Measurements from ENCODE around the gene ACOT8.

ACOT8 gene

DNA sequence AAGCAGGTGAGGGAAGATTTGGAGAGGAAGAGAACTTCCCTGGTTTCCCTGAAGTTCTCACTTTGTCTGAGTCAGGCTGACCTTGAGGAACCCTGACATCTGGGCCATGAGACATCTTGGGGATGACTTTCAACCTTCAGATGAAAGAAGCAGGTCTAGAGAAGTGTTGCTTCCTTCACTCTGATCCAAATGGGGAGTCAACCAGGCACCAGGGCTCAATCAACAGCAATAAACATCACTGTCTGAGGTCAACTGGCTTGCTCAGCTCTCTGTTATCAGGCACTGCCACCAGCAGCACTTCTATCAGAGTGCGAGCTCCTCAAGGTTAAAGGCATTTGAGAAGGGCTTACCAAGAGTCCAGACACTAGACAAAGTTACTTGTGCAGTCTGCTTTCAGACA lies 6.3 kb downstream of the ACOT8 start:
- Histone ChIP-seq H3K4me1 (ENCODE audit: control insufficient read depth, insufficient read depth, low read length) (peaks cover 4% of the 10 kb centered on the region; the same call in 1 of the 2 replicates), H3K4me3 (ENCODE audit: low read length) (no peak overlapping the region), H3K27ac (ENCODE audit: low read length) (no peak overlapping the region), H3K36me3 (ENCODE audit: control insufficient read depth, insufficient read depth, low read length) (peaks cover 5% of the 10 kb centered on the region), H3K9me3 (ENCODE audit: control insufficient read depth, insufficient read depth, low read length) (no peaks in the 10 kb centered on the region), H3K27me3 (ENCODE audit: control insufficient read depth, insufficient read depth, low read length) (no peaks in the 10 kb centered on the region)
- no peak for DNase-seq (ENCODE audit: low read depth, low spot score)
- no CpG with 5 or more reads among the region's 1 CpG for WGBS (ENCODE audit: insufficient coverage, insufficient read length)

DNA sequence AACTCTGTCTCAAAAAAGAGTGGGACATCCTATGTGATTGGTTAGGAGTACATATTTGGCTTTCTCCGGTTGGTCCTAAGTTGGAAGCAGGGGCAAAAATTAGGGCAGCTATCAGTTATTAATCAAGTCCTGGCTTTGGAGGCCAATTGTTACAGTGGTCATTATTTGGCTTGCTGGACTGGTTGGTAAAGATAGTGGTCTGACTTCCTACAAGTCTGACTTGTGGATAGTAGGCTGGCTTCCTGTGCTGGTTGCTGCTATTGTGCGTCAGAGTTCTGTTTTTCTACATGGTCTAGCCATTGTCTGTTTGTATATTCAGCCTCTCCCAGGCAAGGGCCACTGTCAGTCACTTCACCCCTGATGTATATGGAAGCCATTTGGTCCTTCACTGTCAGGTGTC lies 7.0 kb downstream of the ACOT8 start:
- Histone ChIP-seq H3K36me3 (ENCODE audit: control insufficient read depth, insufficient read depth, low read length) (peaks cover 5% of the 10 kb centered on the region), H3K9me3 (ENCODE audit: control insufficient read depth, insufficient read depth, low read length) (no peaks in the 10 kb centered on the region), H3K4me1 (ENCODE audit: control insufficient read depth, insufficient read depth, low read length) (peaks cover 4% of the 10 kb centered on the region; the same call in 1 of the 2 replicates), H3K27me3 (ENCODE audit: control insufficient read depth, insufficient read depth, low read length) (no peaks in the 10 kb centered on the region), H3K27ac (ENCODE audit: low read length) (no peak overlapping the region), H3K4me3 (ENCODE audit: low read length) (no peak overlapping the region)
- DNase-seq (ENCODE audit: low read depth, low spot score), result no peak
- WGBS (ENCODE audit: insufficient coverage, insufficient read length), result no CpG with 5 or more reads among the region's 2 CpGs

DNA sequence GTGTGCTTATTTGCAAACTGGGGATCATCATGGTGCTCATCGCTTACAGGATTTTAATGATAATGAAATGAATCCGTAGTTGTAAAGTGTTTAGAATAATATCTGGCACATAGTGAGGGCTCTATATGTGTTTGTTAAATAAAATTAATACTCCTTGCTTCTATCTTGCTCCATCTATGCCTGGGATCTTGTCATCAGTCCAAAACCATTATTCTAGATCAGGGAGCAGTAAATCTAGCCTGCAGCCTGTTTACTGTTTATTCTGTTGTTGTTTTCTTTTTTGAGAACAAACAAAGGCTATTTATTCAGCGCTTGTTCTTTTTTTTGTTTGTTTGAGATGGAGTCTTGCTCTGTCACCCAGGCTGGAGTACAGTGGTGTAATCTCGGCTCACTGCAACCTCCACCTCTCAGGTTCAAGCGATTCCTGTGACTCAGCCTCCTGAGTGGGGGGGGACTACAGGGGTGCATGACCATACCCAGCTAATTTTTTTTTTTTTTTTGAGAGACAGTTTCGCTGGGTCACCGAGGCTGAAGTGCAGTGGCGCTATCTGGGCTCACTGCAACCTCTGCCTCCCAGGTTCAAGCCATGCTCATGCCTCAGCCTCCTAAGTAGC lies 8.1 kb downstream of the ACOT8 start:
- Histone ChIP-seq H3K9me3 (ENCODE audit: control insufficient read depth, insufficient read depth, low read length) (no peaks in the 10 kb centered on the region), H3K4me3 (ENCODE audit: low read length) (no peak overlapping the region), H3K36me3 (ENCODE audit: control insufficient read depth, insufficient read depth, low read length) (peaks cover 8% of the 10 kb centered on the region), H3K27ac (ENCODE audit: low read length) (no peak overlapping the region), H3K4me1 (ENCODE audit: control insufficient read depth, insufficient read depth, low read length) (0 out of 2 replicates have a peak, but pooled peaks cover 1% of the 10 kb centered on the region), H3K27me3 (ENCODE audit: control insufficient read depth, insufficient read depth, low read length) (no peaks in the 10 kb centered on the region)
- no CpG with 5 or more reads among the region's 8 CpGs for WGBS (ENCODE audit: insufficient coverage, insufficient read length)
- DNase-seq (ENCODE audit: low read depth, low spot score), result no peak

DNA sequence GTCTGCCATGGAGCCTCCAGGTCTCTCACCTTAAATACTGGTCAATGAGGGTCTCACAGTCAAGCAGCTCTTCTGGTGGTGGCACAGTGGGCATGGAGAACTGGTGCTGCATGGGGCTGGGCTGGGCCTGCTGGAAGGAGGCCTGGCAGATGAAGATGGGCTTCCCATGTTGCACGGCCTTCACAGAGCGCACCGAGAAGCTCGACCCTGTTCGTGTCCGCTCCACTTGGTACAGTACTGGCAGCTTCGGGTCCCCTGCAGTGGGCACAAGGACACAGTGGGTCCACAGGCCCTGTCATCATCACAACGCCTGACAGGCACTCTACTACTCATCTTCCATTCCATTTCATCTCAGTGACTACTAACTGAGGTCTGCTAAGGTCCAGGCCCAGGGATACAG lies 8.8 kb downstream of the ACOT8 start:
- Histone ChIP-seq H3K4me3 (ENCODE audit: low read length) (no peak overlapping the region), H3K27me3 (ENCODE audit: control insufficient read depth, insufficient read depth, low read length) (no peaks in the 10 kb centered on the region), H3K9me3 (ENCODE audit: control insufficient read depth, insufficient read depth, low read length) (no peaks in the 10 kb centered on the region), H3K36me3 (ENCODE audit: control insufficient read depth, insufficient read depth, low read length) (peaks cover 15% of the 10 kb centered on the region), H3K4me1 (ENCODE audit: control insufficient read depth, insufficient read depth, low read length) (0 out of 2 replicates have a peak, but pooled peaks cover 1% of the 10 kb centered on the region), H3K27ac (ENCODE audit: low read length) (no peak overlapping the region)
- DNase-seq (ENCODE audit: low read depth, low spot score), result no peak
- WGBS (ENCODE audit: insufficient coverage, insufficient read length), result no CpG with 5 or more reads among the region's 8 CpGs

DNA sequence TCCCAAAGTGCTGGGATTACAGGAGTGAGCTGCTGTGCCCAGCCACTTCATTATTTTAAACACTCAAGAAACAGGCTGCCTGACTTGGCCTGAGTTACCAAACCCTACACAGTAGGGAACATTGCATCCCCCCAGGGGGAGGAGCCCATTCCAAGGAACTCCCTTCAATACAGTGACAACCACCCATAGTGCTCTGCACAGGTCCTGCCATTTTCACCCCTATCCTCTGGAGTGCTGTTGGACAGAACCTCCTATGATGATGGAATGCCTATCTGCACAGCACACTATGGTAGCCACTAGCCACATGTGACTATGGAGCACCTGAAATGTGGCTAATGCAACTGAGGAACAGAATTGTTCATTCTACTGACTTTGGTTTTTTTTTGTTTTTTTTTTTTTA lies 11.7 kb downstream of the ACOT8 start:
- H3K36me3 ChIP-seq (ENCODE audit: control insufficient read depth, insufficient read depth, low read length), result peaks cover 25% of the 10 kb centered on the region
- 0 out of 2 replicates have a peak, but pooled peaks cover 1% of the 10 kb centered on the region for H3K4me1 ChIP-seq (ENCODE audit: control insufficient read depth, insufficient read depth, low read length)
- H3K27ac ChIP-seq (ENCODE audit: low read length), result no peak overlapping the region
- H3K27me3 ChIP-seq (ENCODE audit: control insufficient read depth, insufficient read depth, low read length), result no peaks in the 10 kb centered on the region
- H3K4me3 ChIP-seq (ENCODE audit: low read length), result no peak overlapping the region
- H3K9me3 ChIP-seq (ENCODE audit: control insufficient read depth, insufficient read depth, low read length), result no peaks in the 10 kb centered on the region
- DNase-seq (ENCODE audit: low read depth, low spot score), result no peak

DNA sequence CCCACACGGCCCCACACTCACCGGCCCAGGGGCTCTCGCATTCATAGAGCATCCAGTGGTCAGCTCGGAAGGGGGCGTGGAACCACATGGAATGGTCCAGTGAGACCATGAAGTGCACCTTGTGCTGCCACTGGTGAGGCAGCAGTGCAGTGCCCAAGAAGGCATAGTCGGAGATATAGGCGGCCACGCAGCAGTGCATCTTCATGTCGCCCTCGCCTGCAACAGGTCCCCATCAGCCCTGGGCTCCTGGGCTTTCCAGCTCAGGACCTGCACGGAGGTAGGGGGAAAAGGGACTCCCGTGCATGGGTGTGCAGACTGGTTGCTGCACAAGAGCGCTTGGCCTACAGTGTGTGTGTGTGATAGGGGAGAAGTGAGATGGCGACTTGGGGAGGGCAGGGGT lies 13.7 kb downstream of the ACOT8 start:
- no CpG with 5 or more reads among the region's 14 CpGs for WGBS (ENCODE audit: insufficient coverage, insufficient read length)
- H3K4me3 ChIP-seq (ENCODE audit: low read length), result no peak overlapping the region
- H3K36me3 ChIP-seq (ENCODE audit: control insufficient read depth, insufficient read depth, low read length), result peaks cover 27% of the 10 kb centered on the region
- 0 out of 2 replicates have a peak, but pooled peaks cover under 1% of the 10 kb centered on the region for H3K4me1 ChIP-seq (ENCODE audit: control insufficient read depth, insufficient read depth, low read length)
- no peak for DNase-seq (ENCODE audit: low read depth, low spot score)
- H3K27ac ChIP-seq (ENCODE audit: low read length), result no peak overlapping the region
- no peaks in the 10 kb centered on the region for H3K27me3 ChIP-seq (ENCODE audit: control insufficient read depth, insufficient read depth, low read length)
- no peaks in the 10 kb centered on the region for H3K9me3 ChIP-seq (ENCODE audit: control insufficient read depth, insufficient read depth, low read length)

DNA sequence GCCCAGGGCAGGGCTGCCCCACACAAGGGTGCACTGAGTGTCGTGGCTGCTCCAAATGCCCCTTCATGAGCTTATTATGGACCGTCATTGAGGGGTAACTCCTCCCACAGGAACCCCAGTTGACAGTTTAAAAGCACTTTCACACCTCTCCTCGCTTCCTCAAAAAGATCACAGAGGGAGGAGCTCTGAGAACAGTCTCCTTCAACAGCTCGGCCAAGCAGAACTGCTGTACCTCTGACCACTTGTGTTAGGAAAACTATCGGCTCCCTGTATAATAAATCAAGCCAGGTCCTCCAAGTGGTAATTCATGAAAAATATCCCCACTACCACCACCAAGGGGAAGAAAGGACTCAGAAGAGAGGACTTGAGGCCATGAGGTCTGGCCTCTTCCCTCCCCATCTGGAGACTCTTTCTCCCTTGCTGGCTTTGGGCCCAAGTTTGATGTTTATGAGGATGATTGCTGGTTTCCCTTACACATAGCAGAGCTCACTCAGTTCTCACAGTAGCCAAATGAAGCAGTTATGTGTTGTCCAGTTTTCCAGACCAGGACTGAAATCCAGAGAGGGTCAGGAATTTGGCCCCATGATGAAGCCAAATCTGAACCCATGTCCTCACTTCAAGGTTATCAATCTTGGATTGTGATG lies 14.9 kb downstream of the ACOT8 start:
- Histone ChIP-seq H3K4me1 (ENCODE audit: control insufficient read depth, insufficient read depth, low read length) (no peaks in the 10 kb centered on the region), H3K9me3 (ENCODE audit: control insufficient read depth, insufficient read depth, low read length) (no peaks in the 10 kb centered on the region), H3K27me3 (ENCODE audit: control insufficient read depth, insufficient read depth, low read length) (no peaks in the 10 kb centered on the region), H3K27ac (ENCODE audit: low read length) (no peak overlapping the region), H3K36me3 (ENCODE audit: control insufficient read depth, insufficient read depth, low read length) (peaks cover 23% of the 10 kb centered on the region), H3K4me3 (ENCODE audit: low read length) (no peak overlapping the region)
- DNase-seq (ENCODE audit: low read depth, low spot score), result no peak
- no CpG with 5 or more reads among the region's 5 CpGs for WGBS (ENCODE audit: insufficient coverage, insufficient read length)

DNA sequence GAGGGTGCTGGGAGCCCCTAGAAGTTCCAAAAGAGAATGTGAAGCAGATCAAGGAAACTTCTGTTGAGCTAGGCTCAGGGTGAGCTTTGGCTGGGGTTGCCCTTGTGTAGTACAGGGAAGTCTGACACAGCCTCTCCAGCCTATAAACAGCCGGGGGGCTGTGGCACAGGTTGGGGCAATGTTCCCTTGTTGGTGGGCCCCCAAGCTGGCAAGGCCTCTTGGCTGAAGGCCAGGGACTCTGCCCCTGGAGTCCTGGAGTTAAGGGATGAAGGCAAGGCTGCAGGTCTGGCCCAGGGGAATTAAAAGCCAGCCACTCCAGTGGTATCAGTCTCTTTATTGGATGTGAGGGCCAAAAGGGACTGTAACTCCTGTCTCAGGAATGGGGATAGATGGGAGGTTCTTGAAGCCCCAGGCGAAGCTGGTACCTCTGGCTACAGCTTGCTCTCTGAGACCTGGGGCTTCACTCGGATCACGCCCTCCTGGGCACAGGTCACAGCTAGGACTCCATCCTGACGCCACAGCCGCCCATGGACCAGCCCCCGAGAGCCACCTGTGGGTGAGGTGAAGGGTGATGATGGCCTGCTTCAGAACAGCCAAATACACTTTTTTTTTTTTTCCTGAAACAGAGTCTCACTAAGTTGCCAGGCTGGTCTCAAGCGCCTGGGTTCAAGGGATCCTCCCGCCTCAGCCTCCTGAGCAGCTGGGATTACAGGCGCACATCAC lies 15.6 kb downstream of the ACOT8 start:
- DNase-seq (ENCODE audit: low read depth, low spot score), result no peak

DNA sequence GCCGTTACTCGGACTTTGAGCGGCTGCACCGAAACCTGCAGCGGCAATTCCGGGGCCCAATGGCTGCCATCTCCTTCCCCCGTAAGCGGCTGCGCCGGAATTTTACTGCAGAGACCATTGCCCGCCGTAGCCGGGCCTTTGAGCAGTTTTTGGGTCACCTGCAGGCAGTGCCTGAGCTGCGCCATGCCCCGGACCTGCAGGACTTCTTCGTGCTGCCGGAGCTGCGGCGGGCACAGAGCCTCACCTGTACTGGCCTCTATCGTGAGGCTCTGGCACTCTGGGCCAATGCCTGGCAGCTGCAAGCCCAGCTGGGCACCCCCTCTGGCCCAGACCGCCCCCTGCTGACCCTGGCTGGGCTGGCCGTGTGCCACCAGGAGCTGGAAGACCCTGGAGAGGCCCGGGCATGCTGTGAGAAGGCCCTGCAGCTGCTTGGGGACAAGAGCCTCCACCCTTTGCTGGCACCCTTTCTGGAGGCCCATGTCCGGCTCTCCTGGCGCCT lies 16.4 kb downstream of the ACOT8 start:
- H3K27me3 ChIP-seq (ENCODE audit: control insufficient read depth, insufficient read depth, low read length), result no peaks in the 10 kb centered on the region
- no peak overlapping the region for H3K27ac ChIP-seq (ENCODE audit: low read length)
- H3K36me3 ChIP-seq (ENCODE audit: control insufficient read depth, insufficient read depth, low read length), result peaks cover 23% of the 10 kb centered on the region
- DNase-seq (ENCODE audit: low read depth, low spot score), result no peak
- WGBS (ENCODE audit: insufficient coverage, insufficient read length), result no CpG with 5 or more reads among the region's 25 CpGs
- H3K9me3 ChIP-seq (ENCODE audit: control insufficient read depth, insufficient read depth, low read length), result no peaks in the 10 kb centered on the region
- no peak overlapping the region for H3K4me3 ChIP-seq (ENCODE audit: low read length)
- no peaks in the 10 kb centered on the region for H3K4me1 ChIP-seq (ENCODE audit: control insufficient read depth, insufficient read depth, low read length)

More for the DNA sequence above, 15.6 kb downstream of the ACOT8 start:
- no peak overlapping the region for H3K4me3 ChIP-seq (ENCODE audit: low read length)
- no CpG with 5 or more reads among the region's 10 CpGs for WGBS (ENCODE audit: insufficient coverage, insufficient read length)
- no peaks in the 10 kb centered on the region for H3K27me3 ChIP-seq (ENCODE audit: control insufficient read depth, insufficient read depth, low read length)
- peaks cover 23% of the 10 kb centered on the region for H3K36me3 ChIP-seq (ENCODE audit: control insufficient read depth, insufficient read depth, low read length)
- no peaks in the 10 kb centered on the region for H3K9me3 ChIP-seq (ENCODE audit: control insufficient read depth, insufficient read depth, low read length)
- H3K27ac ChIP-seq (ENCODE audit: low read length), result no peak overlapping the region
- no peaks in the 10 kb centered on the region for H3K4me1 ChIP-seq (ENCODE audit: control insufficient read depth, insufficient read depth, low read length)

DNA sequence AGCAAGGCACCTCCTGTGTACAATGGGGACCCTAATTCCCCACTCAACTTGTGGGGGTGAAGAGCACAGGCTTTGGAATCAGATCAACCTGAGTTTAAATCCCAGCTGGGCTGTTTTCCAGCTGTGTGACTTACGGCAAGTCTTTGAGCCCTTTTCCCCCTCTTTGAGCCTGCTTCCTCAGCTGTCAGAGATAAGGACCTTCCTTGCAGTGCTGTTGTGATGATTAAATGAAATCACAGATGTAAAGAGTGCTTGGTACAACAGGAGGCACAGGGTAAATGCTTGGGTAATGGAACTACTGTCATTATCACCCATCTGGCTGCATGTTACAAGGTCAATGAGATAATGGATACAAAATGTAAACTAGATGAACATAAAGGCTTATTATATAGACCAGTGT lies 20.4 kb downstream of the ACOT8 start:
- peaks cover 4% of the 10 kb centered on the region; the same call in 1 of the 2 replicates for H3K36me3 ChIP-seq (ENCODE audit: control insufficient read depth, insufficient read depth, low read length)
- DNase-seq (ENCODE audit: low read depth, low spot score), result no peak
- no peak overlapping the region for H3K27ac ChIP-seq (ENCODE audit: low read length)
- no peaks in the 10 kb centered on the region for H3K27me3 ChIP-seq (ENCODE audit: control insufficient read depth, insufficient read depth, low read length)
- no peaks in the 10 kb centered on the region for H3K9me3 ChIP-seq (ENCODE audit: control insufficient read depth, insufficient read depth, low read length)
- WGBS (ENCODE audit: insufficient coverage, insufficient read length), result no CpG with 5 or more reads among the region's 1 CpG
- H3K4me1 ChIP-seq (ENCODE audit: control insufficient read depth, insufficient read depth, low read length), result peaks cover 4% of the 10 kb centered on the region; the same call in 1 of the 2 replicates
- no peak overlapping the region for H3K4me3 ChIP-seq (ENCODE audit: low read length)
